GM23338 (cell line): ENCODE measurements around the gene TDP2. TPM values are rescaled to one million over a fixed set of nuclear protein-coding genes. Genes with fewer than 3 reads are reported as not detected.

Experiments
- polyA plus RNA-seq: library from polyadenylated mRNA; unstranded; fragments of >200 nt; fragmentation: Nextera tagmentation; extraction: Ambion mirVana; gene quantifications from 2 replicates; pipeline ENCODE4 v1.2.1, GENCODE V29; 2016
- total RNA-seq: library from RNA; depleted of rRNA; stranded (reverse); fragments of >200 nt; shearing (Covaris generic); gene quantifications from 2 replicates; pipeline ENCODE4 v1.2.3, GENCODE V29; 2014; rRNA removed

The TDP2 gene
- total and polyA plus RNA-seq, 2 experiments from 2014 or later: 46.8 to 47.8 TPM

Other genes with a start within 250 kb of the TDP2 start
- gene GPLD1, start 177.3 kb downstream of the TDP2 start, total RNA-seq: 11.1 and 15.3 TPM in 2 replicates
- 3.4 and 3.8 TPM in 2 replicates for gene GPLD1, start 177.3 kb downstream of the TDP2 start, polyA plus RNA-seq
- 4.6 and 5.2 TPM in 2 replicates for gene ALDH5A1, start 171.9 kb downstream of the TDP2 start, total RNA-seq
- gene ALDH5A1, start 171.9 kb downstream of the TDP2 start, polyA plus RNA-seq: 2.7 and 3.1 TPM in 2 replicates
- gene KIAA0319, start 20.7 kb downstream of the TDP2 start, total RNA-seq: 1.0 and 1.4 TPM in 2 replicates
- gene KIAA0319, start 20.7 kb downstream of the TDP2 start, polyA plus RNA-seq: 0.44 and 0.54 TPM in 2 replicates
- 17.4 and 17.8 TPM in 2 replicates for gene ACOT13, start 178 bp upstream of the TDP2 start, total RNA-seq
- 175 and 190 TPM in 2 replicates for gene ACOT13, start 178 bp upstream of the TDP2 start, polyA plus RNA-seq
- gene C6orf62, start 52.3 kb upstream of the TDP2 start, total RNA-seq: 78.4 and 79.9 TPM in 2 replicates
- 63.1 and 66.7 TPM in 2 replicates for gene C6orf62, start 52.3 kb upstream of the TDP2 start, polyA plus RNA-seq
- gene GMNN, start 108.0 kb upstream of the TDP2 start, total RNA-seq: 88.2 and 89.1 TPM in 2 replicates
- gene GMNN, start 108.0 kb upstream of the TDP2 start, polyA plus RNA-seq: 183 and 202 TPM in 2 replicates
- not detected in 2 replicates for gene ARMH2, start 132.0 kb upstream of the TDP2 start, total RNA-seq
- not detected in 2 replicates for gene ARMH2, start 132.0 kb upstream of the TDP2 start, polyA plus RNA-seq